ENCODE data around the gene BRMS1.
"Not testable (repeated sequence)": the region's sequence is repeated elsewhere in the genome, so short reads cannot be mapped to it uniquely, and the experiment has no call there.

BRMS1 gene

DNA sequence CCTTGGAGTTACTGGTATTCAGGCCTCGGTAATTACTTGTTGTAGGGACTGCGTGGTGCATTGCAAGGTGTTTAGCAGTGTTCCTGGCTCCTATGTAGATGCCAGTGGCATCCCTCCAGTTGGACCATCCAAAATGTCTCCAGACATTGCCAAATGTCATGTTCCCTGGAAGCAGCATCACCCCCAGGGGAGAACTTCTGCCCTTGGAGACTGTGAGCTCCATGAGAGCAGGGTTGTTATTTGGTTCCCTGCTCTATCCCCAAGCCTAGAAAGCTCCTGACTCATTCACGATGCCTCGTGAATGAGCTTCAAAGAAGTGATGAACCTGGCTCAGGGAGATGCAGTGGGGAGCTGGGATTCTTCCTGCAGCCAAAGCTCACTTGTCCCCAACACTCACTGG is 23.3 kb downstream of the BRMS1 start:
- Histone ChIP-seq H3K4me1 (ENCODE audit: low read depth, poor library complexity, severe bottlenecking) (peaks cover 4% of the 10 kb centered on the region), H3K4me2 (no peak overlapping the region), H2AFZ (ENCODE audit: low read depth) (no peak overlapping the region), H3K9ac (no peak overlapping the region), H3K79me2 (ENCODE audit: insufficient read depth, low read depth) (no peaks in the 10 kb centered on the region), H3K27ac (no peak overlapping the region), H4K20me1 (ENCODE audit: insufficient read depth) (no peaks in the 10 kb centered on the region), H3K36me3 (ENCODE audit: insufficient read depth) (no peaks in the 10 kb centered on the region), H3K4me3 (IDR thresholded peaks at IDR 0.05; ENCODE audit: insufficient read depth, low read depth, low read length) (no peak overlapping the region), H3K27me3 (ENCODE audit: insufficient read depth, low read depth) (no peaks in the 10 kb centered on the region)
- TF ChIP-seq, protein P1, sequence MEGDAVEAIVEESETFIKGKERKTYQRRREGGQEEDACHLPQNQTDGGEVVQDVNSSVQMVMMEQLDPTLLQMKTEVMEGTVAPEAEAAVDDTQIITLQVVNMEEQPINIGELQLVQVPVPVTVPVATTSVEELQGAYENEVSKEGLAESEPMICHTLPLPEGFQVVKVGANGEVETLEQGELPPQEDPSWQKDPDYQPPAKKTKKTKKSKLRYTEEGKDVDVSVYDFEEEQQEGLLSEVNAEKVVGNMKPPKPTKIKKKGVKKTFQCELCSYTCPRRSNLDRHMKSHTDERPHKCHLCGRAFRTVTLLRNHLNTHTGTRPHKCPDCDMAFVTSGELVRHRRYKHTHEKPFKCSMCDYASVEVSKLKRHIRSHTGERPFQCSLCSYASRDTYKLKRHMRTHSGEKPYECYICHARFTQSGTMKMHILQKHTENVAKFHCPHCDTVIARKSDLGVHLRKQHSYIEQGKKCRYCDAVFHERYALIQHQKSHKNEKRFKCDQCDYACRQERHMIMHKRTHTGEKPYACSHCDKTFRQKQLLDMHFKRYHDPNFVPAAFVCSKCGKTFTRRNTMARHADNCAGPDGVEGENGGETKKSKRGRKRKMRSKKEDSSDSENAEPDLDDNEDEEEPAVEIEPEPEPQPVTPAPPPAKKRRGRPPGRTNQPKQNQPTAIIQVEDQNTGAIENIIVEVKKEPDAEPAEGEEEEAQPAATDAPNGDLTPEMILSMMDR (conservative IDR thresholded peaks at IDR 0.05; ENCODE audit: low read depth, low read length), result no peak

DNA sequence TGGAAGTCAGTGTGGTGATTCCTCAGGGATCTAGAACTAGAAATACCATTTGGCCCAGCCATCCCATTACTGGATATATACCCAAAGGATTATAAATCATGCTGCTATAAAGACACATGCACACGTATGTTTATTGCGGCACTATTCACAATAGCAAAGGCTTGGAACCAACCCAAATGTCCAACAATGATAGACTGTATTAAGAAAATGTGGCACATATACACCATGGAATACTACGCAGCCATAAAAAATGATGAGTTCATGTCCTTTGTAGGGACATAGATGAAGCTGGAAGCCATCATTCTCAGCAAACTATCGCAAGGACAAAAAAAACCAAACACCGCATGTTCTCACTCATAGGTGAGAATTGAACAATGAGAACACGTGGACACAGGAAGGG is 24.2 kb downstream of the BRMS1 start:
- not testable (repeated sequence) for H4K20me1 ChIP-seq (ENCODE audit: insufficient read depth); H2AFZ ChIP-seq (ENCODE audit: low read depth); H3K4me2 ChIP-seq; H3K36me3 ChIP-seq (ENCODE audit: insufficient read depth); H3K79me2 ChIP-seq (ENCODE audit: insufficient read depth, low read depth); H3K27me3 ChIP-seq (ENCODE audit: insufficient read depth, low read depth); H3K27ac ChIP-seq; H3K4me1 ChIP-seq (ENCODE audit: low read depth, poor library complexity, severe bottlenecking); H3K9ac ChIP-seq; H3K4me3 ChIP-seq (IDR thresholded peaks at IDR 0.05; ENCODE audit: insufficient read depth, low read depth, low read length)

DNA sequence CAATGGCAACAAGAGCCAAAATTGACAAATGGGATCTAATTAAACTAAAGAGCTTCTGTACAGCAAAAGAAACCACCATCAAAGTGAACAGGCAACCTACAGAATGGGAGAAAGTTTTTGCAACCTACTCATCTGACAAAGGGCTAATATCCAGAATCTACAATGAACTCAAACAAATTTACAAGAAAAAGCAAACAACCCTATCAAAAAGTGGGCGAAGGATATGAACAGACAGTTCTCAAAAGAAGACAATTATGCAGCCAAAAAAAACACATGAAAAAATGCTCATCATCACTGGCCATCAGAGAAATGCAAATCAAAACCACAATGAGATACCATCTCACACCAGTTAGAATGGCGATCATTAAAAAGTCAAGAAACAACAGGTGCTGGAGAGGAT is 24.6 kb downstream of the BRMS1 start:
- H3K4me1 ChIP-seq (ENCODE audit: low read depth, poor library complexity, severe bottlenecking), result not testable (repeated sequence)

DNA sequence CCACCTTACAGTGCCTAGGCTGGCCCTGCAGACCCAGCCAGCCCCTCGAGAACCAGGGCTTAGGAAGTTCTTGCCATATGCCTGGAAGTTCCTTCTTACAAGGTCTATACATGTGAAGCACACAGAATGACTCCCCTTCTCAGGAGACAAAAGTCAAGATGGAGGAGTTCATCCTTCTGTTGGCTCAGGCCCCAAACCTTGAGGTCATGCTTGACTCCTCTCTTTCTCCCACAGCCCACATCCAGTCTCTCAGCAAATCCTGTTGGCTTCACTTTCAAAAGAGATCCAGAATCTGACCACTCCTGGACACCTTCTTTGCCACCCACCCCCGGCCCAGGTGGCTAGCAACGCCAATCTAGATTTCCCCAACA is 26.3 kb downstream of the BRMS1 start:
- H3K27ac ChIP-seq, result no peak overlapping the region
- no peaks in the 10 kb centered on the region for H3K79me2 ChIP-seq (ENCODE audit: insufficient read depth, low read depth)
- no peak overlapping the region for H3K4me2 ChIP-seq
- peaks cover 4% of the 10 kb centered on the region for H3K4me1 ChIP-seq (ENCODE audit: low read depth, poor library complexity, severe bottlenecking)
- peaks cover 2% of the 10 kb centered on the region; the same call in 1 of the 2 replicates for H3K27me3 ChIP-seq (ENCODE audit: insufficient read depth, low read depth)
- TF ChIP-seq, protein P1 (conservative IDR thresholded peaks at IDR 0.05; ENCODE audit: low read depth, low read length), result no peak
- no peaks in the 10 kb centered on the region for H4K20me1 ChIP-seq (ENCODE audit: insufficient read depth)
- H3K4me3 ChIP-seq (IDR thresholded peaks at IDR 0.05; ENCODE audit: insufficient read depth, low read depth, low read length), result no peak overlapping the region
- no peaks in the 10 kb centered on the region for H3K36me3 ChIP-seq (ENCODE audit: insufficient read depth)
- no peak overlapping the region for H2AFZ ChIP-seq (ENCODE audit: low read depth)
- H3K9ac ChIP-seq, result no peak overlapping the region

More for the DNA sequence above, 24.6 kb downstream of the BRMS1 start:
- H3K27me3 ChIP-seq (ENCODE audit: insufficient read depth, low read depth); H3K4me2 ChIP-seq; H2AFZ ChIP-seq (ENCODE audit: low read depth); H3K4me3 ChIP-seq (IDR thresholded peaks at IDR 0.05; ENCODE audit: insufficient read depth, low read depth, low read length); H3K36me3 ChIP-seq (ENCODE audit: insufficient read depth); H3K79me2 ChIP-seq (ENCODE audit: insufficient read depth, low read depth); H4K20me1 ChIP-seq (ENCODE audit: insufficient read depth); H3K27ac ChIP-seq; H3K9ac ChIP-seq: not testable (repeated sequence)

DNA sequence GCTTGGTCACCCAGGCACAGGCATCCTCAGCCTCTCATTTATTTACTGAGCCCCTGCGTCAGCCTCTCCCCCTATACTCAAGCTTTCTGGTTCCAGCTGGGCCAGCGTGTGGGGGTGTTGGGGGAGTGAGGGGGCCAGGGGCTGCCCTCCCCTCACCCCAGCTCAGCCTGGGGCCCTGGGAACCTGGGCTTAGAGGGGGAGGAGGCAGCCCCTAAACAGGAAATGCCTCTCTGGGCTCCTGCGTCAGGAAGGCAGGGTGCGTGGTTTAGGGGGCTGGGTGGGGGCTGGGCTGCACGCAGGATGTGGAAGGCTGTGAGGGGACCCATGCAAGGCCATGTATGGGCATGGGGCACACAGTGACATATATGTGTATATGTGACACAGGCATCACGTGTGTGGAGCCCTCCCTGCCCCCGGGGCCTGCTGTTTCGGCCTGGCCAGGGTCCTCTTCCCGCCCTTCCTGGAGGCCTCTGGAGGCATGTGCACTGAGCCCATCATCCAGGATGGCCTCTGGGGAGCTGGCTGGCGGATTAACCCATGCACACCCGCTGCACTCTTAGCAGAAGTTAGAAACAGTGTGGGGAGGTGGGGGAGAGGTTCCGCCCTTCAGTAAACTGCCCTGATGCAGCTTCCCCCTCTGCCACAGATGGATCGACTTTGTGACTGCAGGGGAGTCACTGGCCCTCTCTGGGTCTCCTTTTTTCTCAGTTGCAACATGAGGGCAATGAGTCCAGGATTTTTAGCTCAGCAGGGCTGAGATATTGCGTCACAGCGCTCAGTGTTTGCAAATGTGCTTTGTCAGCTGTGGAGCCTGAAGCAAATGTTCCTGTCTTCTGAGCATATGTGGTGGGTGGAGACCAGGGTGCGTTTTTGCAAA is 26.9 kb downstream of the BRMS1 start:
- no peaks in the 10 kb centered on the region for H4K20me1 ChIP-seq (ENCODE audit: insufficient read depth)
- H3K9ac ChIP-seq, result no peak overlapping the region
- no peak overlapping the region for H2AFZ ChIP-seq (ENCODE audit: low read depth)
- H3K4me2 ChIP-seq, result no peak overlapping the region
- H3K27me3 ChIP-seq (ENCODE audit: insufficient read depth, low read depth), result peaks cover 2% of the 10 kb centered on the region; the same call in 1 of the 2 replicates
- H3K4me1 ChIP-seq (ENCODE audit: low read depth, poor library complexity, severe bottlenecking), result peaks cover 4% of the 10 kb centered on the region
- TF ChIP-seq, protein P1 (conservative IDR thresholded peaks at IDR 0.05; ENCODE audit: low read depth, low read length), result no peak
- no peaks in the 10 kb centered on the region for H3K79me2 ChIP-seq (ENCODE audit: insufficient read depth, low read depth)
- H3K36me3 ChIP-seq (ENCODE audit: insufficient read depth), result no peaks in the 10 kb centered on the region
- no peak overlapping the region for H3K4me3 ChIP-seq (IDR thresholded peaks at IDR 0.05; ENCODE audit: insufficient read depth, low read depth, low read length)
- H3K27ac ChIP-seq, result no peak overlapping the region
